SK-N-SH (cell line): Measurements from ENCODE around the gene EIPR1. TPM values are rescaled to one million over a fixed set of nuclear protein-coding genes. Genes with fewer than 3 reads are reported as not detected.

Experiments
- CTCF ChIA-PET: fragments of 300-600, 350-600 bp; formaldehyde crosslinking; extraction: SDS; loops from one replicate; lab custom pipeline; 2021; lab: Yijun Ruan, JAX
- POLR2A ChIA-PET: fragments of 350-600 bp; sonication (Branson Sonifier 250); formaldehyde crosslinking; extraction: SDS; loops from one replicate; lab custom pipeline; 2020; ENCODE audit warnings: antibody characterized with exemption, inconsistent platforms; lab: Yijun Ruan, JAX
- DNase-seq: peaks from one replicate; pipeline ENCODE4 v3.0.0; 2012
- H2AFZ ChIP-seq: fragments of 200-600 bp; sonication (generic); 2 replicates; pipeline ENCODE4 v1.8.1; 2016; ENCODE audit warnings: antibody characterized with exemption, mild to moderate bottlenecking, low read depth
- H3F3A ChIP-seq: fragments of 200-600 bp; sonication (generic); replicated peaks from 2 replicates; pipeline ENCODE3; 2016; ENCODE audit warnings: antibody characterized with exemption, mild to moderate bottlenecking; ENCODE audit not compliant: insufficient read depth
- H3K27ac ChIP-seq, 2 experiments: fragments of 200-500 bp in 1 of 2; fragments of 200-600 bp in 1 of 2; sonication (Bioruptor generic) in 1 of 2; sonication (generic), shearing (Covaris generic) in 1 of 2; 2 replicates each; pipeline versions ENCODE4 v1.5.1 to v1.6.1; 2014 to 2016; ENCODE audit warnings: low read depth in 2 of 2, inconsistent platforms in 1 of 2, low read length in 1 of 2, mild to moderate bottlenecking in 1 of 2, mixed read lengths in 1 of 2
- H3K27me3 ChIP-seq: fragments of 200-600 bp; sonication (generic), shearing (Covaris generic); 2 replicates; pipeline ENCODE4 v1.6.1; 2016; ENCODE audit warnings: mixed run types; ENCODE audit not compliant: insufficient read depth
- H3K36me3 ChIP-seq, 2 experiments: fragments of 200-500 bp in 1 of 2; fragments of 200-600 bp in 1 of 2; sonication (Bioruptor generic) in 1 of 2; sonication (generic) in 1 of 2; replicated peaks in 1 of 2; 2 replicates each; pipeline versions ENCODE3 to v1.5.1; 2014 to 2016; ENCODE audit warnings: low read length in 1 of 2, mild to moderate bottlenecking in 1 of 2; ENCODE audit not compliant: insufficient read depth in 2 of 2, control insufficient read depth in 1 of 2
- H3K4me1 ChIP-seq, 2 experiments: fragments of 200-500 bp in 1 of 2; fragments of 200-600 bp in 1 of 2; sonication (Bioruptor generic) in 1 of 2; sonication (generic), shearing (Covaris generic) in 1 of 2; 2 replicates each; pipeline versions ENCODE4 v1.5.1 to v1.6.1; 2014 to 2016; ENCODE audit warnings: low read depth in 1 of 2, low read length in 1 of 2, mixed run types in 1 of 2; ENCODE audit not compliant: insufficient read depth in 2 of 2, control insufficient read depth in 1 of 2
- H3K4me2 ChIP-seq: fragments of 200-600 bp; sonication (generic), shearing (Covaris generic); 2 replicates; pipeline ENCODE4 v1.6.1; 2017; ENCODE audit warnings: mixed run types
- H3K4me3 ChIP-seq, 2 experiments: fragments of 200-500 bp in 1 of 2; fragments of 200-600 bp in 1 of 2; sonication (Bioruptor generic) in 1 of 2; sonication (generic), shearing (Covaris generic) in 1 of 2; 2 replicates each; pipeline versions ENCODE4 v1.5.1 to v1.8.1; 2014 to 2016; ENCODE audit warnings: low read depth in 2 of 2, inconsistent platforms in 1 of 2, low read length in 1 of 2, mild to moderate bottlenecking in 1 of 2, mixed read lengths in 1 of 2, moderate library complexity in 1 of 2
- H3K79me2 ChIP-seq: fragments of 200-600 bp; sonication (generic); 2 replicates; pipeline ENCODE4 v1.8.1; 2017; ENCODE audit warnings: mild to moderate bottlenecking; ENCODE audit not compliant: insufficient read depth
- H3K9ac ChIP-seq: fragments of 200-600 bp; sonication (generic); 2 replicates; pipeline ENCODE4 v1.6.1; 2017; ENCODE audit warnings: mixed run types
- H3K9me2 ChIP-seq: fragments of 200-600 bp; sonication (generic); 2 replicates; pipeline ENCODE4 v1.6.1; 2017; ENCODE audit warnings: mixed run types
- H3K9me3 ChIP-seq: fragments of 200-600 bp; sonication (generic); 2 replicates; pipeline ENCODE4 v1.6.1; 2017; ENCODE audit warnings: mixed run types, mild to moderate bottlenecking, moderate library complexity
- H4K20me1 ChIP-seq: fragments of 200-600 bp; sonication (generic); 2 replicates; pipeline ENCODE4 v1.6.1; 2017; ENCODE audit warnings: mild to moderate bottlenecking, mixed run types; ENCODE audit not compliant: insufficient read depth
- CTCF ChIP-seq: fragments of 200-600 bp; sonication (generic); IDR thresholded peaks from 2 replicates; pipeline ENCODE4 v1.6.1; 2017; ENCODE audit warnings: antibody characterized with exemption, mild to moderate bottlenecking, moderate library complexity
- ELF1 ChIP-seq: IDR thresholded peaks from 2 replicates; pipeline ENCODE4 v1.4.0; 2012
- EP300 ChIP-seq, 2 experiments: IDR thresholded peaks; 2 replicates each; pipeline versions ENCODE4 v1.4.0 to v1.6.1; 2012; ENCODE audit warnings: borderline replicate concordance in 1 of 2, low read depth in 1 of 2, low read length in 1 of 2
- EZH2phosphoT487 ChIP-seq: fragments of 200-600 bp; sonication (generic); IDR thresholded peaks from 2 replicates; pipeline ENCODE4 v1.6.1; 2017; ENCODE audit warnings: low read depth, mixed run types, mild to moderate bottlenecking, antibody characterized with exemption, moderate library complexity, borderline replicate concordance
- FOXJ3 ChIP-seq: sonication (generic); formaldehyde crosslinking; IDR thresholded peaks from 2 replicates; pipeline ENCODE4 v1.5.1; 2020; ENCODE audit warnings: mild to moderate bottlenecking, missing genetic modification reagents
- GABPA ChIP-seq: IDR thresholded peaks from 2 replicates; pipeline ENCODE4 v1.4.0; 2012; ENCODE audit warnings: low read depth, mild to moderate bottlenecking
- GATA2 ChIP-seq: sonication (generic); formaldehyde crosslinking; IDR thresholded peaks from 2 replicates; pipeline ENCODE4 v1.5.0; 2020; ENCODE audit warnings: mild to moderate bottlenecking, missing genetic modification reagents
- JUND ChIP-seq: IDR thresholded peaks from 2 replicates; pipeline ENCODE4 v1.4.0; 2012
- MXI1 ChIP-seq: IDR thresholded peaks from 2 replicates; pipeline ENCODE4 v1.6.1; 2012; ENCODE audit warnings: mild to moderate bottlenecking, low read depth, low read length, improper control_type of control experiment
- RCOR1 ChIP-seq: fragments of 150-350 bp; IDR thresholded peaks from 2 replicates; pipeline ENCODE4 v1.6.1; 2017; ENCODE audit warnings: antibody characterized with exemption, low read length
- TEAD4 ChIP-seq: IDR thresholded peaks from 2 replicates; pipeline ENCODE4 v1.4.0; 2012; ENCODE audit warnings: mild to moderate bottlenecking, borderline replicate concordance; ENCODE audit not compliant: insufficient read depth
- WGBS: methylation state at CpG from one replicate; pipeline ENCODE4 v1.1.6; 2017; ENCODE audit warnings: low lambda C conversion rate; 5-methylcytosine and 5-hydroxymethylcytosine counted together
- polyA plus RNA-seq, 3 experiments: library from polyadenylated mRNA; depleted of rRNA; stranded (reverse); fragments of >200 nt; gene quantifications; 2 replicates each; pipeline ENCODE4 v1.2.3, GENCODE V29; 2012
- TF ChIP-seq, protein P1 (sequence below): IDR thresholded peaks from 2 replicates; pipeline ENCODE4 v1.4.0; 2012; ENCODE audit warnings: low read depth
- TF ChIP-seq, protein P2 (sequence below): IDR thresholded peaks from 2 replicates; pipeline ENCODE4; 2012

The EIPR1 gene
- polyA plus RNA-seq, 1 of the 3 experiments (the other 2 are of a cell fraction) = 85.9 TPM

DNA sequence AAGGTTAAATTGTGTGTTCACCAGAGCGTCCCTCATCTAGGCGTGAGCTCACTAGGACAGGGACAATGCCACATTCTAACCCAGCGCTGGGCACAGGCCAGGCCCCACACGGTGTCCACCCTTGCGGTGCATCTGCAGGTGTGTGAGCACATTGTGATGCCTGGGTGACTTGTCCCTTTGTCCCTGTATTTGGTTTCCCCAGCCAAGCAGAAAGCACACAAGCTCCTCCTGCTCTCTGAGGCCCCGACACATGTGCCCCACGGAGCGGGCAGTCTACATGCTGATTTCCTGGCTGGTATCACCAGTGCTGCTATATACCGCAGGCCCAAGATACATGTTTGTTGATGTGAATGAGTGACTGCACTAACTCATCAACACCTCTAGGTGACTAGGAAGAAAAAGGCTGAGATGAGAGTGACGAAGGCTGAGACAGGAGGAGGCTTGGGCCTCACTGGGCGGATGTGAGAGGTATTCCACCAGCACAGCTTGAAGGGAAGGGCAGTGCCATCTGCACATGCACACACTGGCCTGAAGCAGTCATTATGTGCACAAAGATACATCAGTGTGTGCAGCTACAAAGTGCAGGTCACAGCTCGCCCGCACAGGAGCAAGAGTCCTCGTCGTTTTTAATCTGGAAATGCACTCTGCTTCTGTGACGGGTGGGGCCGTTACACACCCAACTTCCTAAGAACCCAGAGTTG lies 205.9 kb downstream of the EIPR1 start:
- no peaks in the 10 kb centered on the region for H4K20me1 ChIP-seq
- no peak for DNase-seq
- H3K9me2 ChIP-seq = no peaks in the 10 kb centered on the region
- ChIA-PET CTCF (no interaction called here), POLR2A (no interaction called here)
- H3K9me3 ChIP-seq = no peaks in the 10 kb centered on the region
- no peak overlapping the region for H3K4me3 ChIP-seq
- H3K4me1 ChIP-seq = peaks cover 0 to 38% of the 10 kb centered on the region in 2 experiments; a peak in 1 of 4 replicates
- H3K36me3 ChIP-seq = peaks cover 0 to 38% of the 10 kb centered on the region in 2 experiments
- H3K79me2 ChIP-seq = no peaks in the 10 kb centered on the region
- no peak overlapping the region for H2AFZ ChIP-seq
- H3K27ac ChIP-seq = no peak overlapping the region; a peak in 1 of 4 replicates
- 88% methylated on average over 17 of the region's 17 CpGs for WGBS
- TF ChIP-seq, protein P1, sequence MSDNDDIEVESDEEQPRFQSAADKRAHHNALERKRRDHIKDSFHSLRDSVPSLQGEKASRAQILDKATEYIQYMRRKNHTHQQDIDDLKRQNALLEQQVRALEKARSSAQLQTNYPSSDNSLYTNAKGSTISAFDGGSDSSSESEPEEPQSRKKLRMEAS = no peak
- no peak overlapping the region for H3K9ac ChIP-seq
- no peaks in the 10 kb centered on the region for H3K27me3 ChIP-seq
- no peak overlapping the region for H3K4me2 ChIP-seq
- H3F3A ChIP-seq = no peaks in the 10 kb centered on the region

- H3K9me2 ChIP-seq = no peaks in the 10 kb centered on the region
- no peak overlapping the region for H3K9ac ChIP-seq
- no peaks in the 10 kb centered on the region for H3K27me3 ChIP-seq
- DNase-seq = peak; percentile 28
- H3K4me1 ChIP-seq = peaks cover 0 to 33% of the 10 kb centered on the region in 2 experiments; a peak in 1 of 4 replicates
- TF ChIP-seq TEAD4 (no peak), GATA2 (no peak), CTCF (no peak), MXI1 (no peak), ELF1 (no peak), JUND (no peak), FOXJ3 (CRISPR knock-in tag) (no peak), GABPA (no peak), EP300 (IDR thresholded peaks at IDR 0.05; ENCODE audit: borderline replicate concordance in 1 of 2, low read depth in 1 of 2, low read length in 1 of 2) (no peak), RCOR1 (no peak), EZH2phosphoT487 (no peak)
- TF ChIP-seq, protein P2, sequence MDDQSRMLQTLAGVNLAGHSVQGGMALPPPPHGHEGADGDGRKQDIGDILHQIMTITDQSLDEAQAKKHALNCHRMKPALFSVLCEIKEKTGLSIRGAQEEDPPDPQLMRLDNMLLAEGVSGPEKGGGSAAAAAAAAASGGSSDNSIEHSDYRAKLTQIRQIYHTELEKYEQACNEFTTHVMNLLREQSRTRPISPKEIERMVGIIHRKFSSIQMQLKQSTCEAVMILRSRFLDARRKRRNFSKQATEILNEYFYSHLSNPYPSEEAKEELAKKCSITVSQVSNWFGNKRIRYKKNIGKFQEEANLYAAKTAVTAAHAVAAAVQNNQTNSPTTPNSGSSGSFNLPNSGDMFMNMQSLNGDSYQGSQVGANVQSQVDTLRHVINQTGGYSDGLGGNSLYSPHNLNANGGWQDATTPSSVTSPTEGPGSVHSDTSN = no peak
- TF ChIP-seq, all 33 proteins: peak for 0
- no peaks in the 10 kb centered on the region for H3K9me3 ChIP-seq
- H2AFZ ChIP-seq = no peak overlapping the region
- no peaks in the 10 kb centered on the region for H3K79me2 ChIP-seq
- no peak overlapping the region for H3K4me2 ChIP-seq
- H4K20me1 ChIP-seq = no peaks in the 10 kb centered on the region
- ChIA-PET POLR2A (no interaction called here), CTCF (interaction anchor here (2.0 kb wide), 1 partner anchor 11 kb away, joined by 7 read pairs; no protein-coding TSS in a partner anchor)
- H3F3A ChIP-seq = no peaks in the 10 kb centered on the region
- no peak overlapping the region for H3K27ac ChIP-seq
- no peak overlapping the region for H3K4me3 ChIP-seq
- peaks cover 0 to 35% of the 10 kb centered on the region in 2 experiments for H3K36me3 ChIP-seq
- WGBS = 91% methylated on average over 21 of the region's 29 CpGs
Measured at GRCh38 chr2:3170792-3171455, 206.7 kb downstream of the EIPR1 start.
